ENCODE data around the gene AMY2A. TPM values are rescaled to one million over a fixed set of nuclear protein-coding genes. Genes with fewer than 3 reads are reported as not detected.
"Not testable (repeated sequence)": the region's sequence is repeated elsewhere in the genome, so short reads cannot be mapped to it uniquely, and the experiment has no call there.

The AMY2A gene
- total RNA-seq, 1 donor from 2014 or later, result not detected

DNA sequence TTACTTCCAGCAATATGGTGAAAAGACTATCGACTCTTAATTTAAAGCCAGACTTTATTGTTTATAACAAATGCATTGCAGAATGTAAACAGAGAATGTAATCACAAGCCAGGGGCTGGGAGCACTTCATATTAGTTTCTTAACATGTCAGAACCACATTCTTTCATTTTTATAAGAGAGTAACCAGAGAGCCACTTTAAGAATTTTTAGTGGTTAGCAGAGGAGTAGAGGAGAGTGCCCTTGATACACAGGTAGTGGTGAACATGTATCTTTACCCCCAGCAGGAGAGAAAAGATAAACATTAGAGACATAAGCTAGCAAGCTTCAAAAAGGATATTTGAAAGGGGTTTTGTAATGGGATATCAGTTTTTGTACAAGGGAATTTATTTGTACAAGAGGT is 34.8 kb upstream of the AMY2A start:
- no peaks in the 10 kb centered on the region for H3K79me2 ChIP-seq (ENCODE audit: insufficient read depth, low read length)
- no peak overlapping the region for H3K9ac ChIP-seq (ENCODE audit: low read length)
- Mint-ChIP-seq H3K4me3 (ENCODE audit: unreplicated experiment) (no peak overlapping the region), H3K27me3 (ENCODE audit: low read depth, unreplicated experiment) (no peaks in the 10 kb centered on the region), H3K4me1 (ENCODE audit: low read depth, unreplicated experiment) (no peaks in the 10 kb centered on the region), H3K36me3 (ENCODE audit: low read depth, unreplicated experiment) (no peaks in the 10 kb centered on the region), H3K27ac (ENCODE audit: unreplicated experiment) (no peak overlapping the region), H3K9me3 (ENCODE audit: unreplicated experiment) (no peaks in the 10 kb centered on the region)
- H2AFZ ChIP-seq (ENCODE audit: low read depth, low read length), result no peak overlapping the region
- H3K4me3 ChIP-seq (ENCODE audit: insufficient read depth, low read depth, low read length), result no peak overlapping the region
- FAIRE-seq, result no peak
- no peaks in the 10 kb centered on the region for H3K36me3 ChIP-seq (ENCODE audit: insufficient read depth, low read length)
- DNase-seq (ENCODE audit: low read depth), result no peak
- H3K9me3 ChIP-seq (ENCODE audit: insufficient read depth, low read depth, low read length), result no peaks in the 10 kb centered on the region
- no peaks in the 10 kb centered on the region for H4K20me1 ChIP-seq (ENCODE audit: insufficient read depth, low read length)
- H3K27me3 ChIP-seq (ENCODE audit: insufficient read depth, low read length), result no peaks in the 10 kb centered on the region
- TF ChIP-seq, protein P1, sequence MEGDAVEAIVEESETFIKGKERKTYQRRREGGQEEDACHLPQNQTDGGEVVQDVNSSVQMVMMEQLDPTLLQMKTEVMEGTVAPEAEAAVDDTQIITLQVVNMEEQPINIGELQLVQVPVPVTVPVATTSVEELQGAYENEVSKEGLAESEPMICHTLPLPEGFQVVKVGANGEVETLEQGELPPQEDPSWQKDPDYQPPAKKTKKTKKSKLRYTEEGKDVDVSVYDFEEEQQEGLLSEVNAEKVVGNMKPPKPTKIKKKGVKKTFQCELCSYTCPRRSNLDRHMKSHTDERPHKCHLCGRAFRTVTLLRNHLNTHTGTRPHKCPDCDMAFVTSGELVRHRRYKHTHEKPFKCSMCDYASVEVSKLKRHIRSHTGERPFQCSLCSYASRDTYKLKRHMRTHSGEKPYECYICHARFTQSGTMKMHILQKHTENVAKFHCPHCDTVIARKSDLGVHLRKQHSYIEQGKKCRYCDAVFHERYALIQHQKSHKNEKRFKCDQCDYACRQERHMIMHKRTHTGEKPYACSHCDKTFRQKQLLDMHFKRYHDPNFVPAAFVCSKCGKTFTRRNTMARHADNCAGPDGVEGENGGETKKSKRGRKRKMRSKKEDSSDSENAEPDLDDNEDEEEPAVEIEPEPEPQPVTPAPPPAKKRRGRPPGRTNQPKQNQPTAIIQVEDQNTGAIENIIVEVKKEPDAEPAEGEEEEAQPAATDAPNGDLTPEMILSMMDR (IDR thresholded peaks at IDR 0.05; ENCODE audit: insufficient read depth, low read depth, low read length), result no peak
- TF ChIP-seq EZH2 (IDR thresholded peaks at IDR 0.05; ENCODE audit: insufficient read depth, low read length), result no peak
- H3K4me2 ChIP-seq (ENCODE audit: low read length), result no peak overlapping the region
- no peaks in the 10 kb centered on the region for H3K4me1 ChIP-seq (ENCODE audit: insufficient read depth, low read length)
- H3K27ac ChIP-seq (ENCODE audit: low read depth, low read length), result no peak overlapping the region

DNA sequence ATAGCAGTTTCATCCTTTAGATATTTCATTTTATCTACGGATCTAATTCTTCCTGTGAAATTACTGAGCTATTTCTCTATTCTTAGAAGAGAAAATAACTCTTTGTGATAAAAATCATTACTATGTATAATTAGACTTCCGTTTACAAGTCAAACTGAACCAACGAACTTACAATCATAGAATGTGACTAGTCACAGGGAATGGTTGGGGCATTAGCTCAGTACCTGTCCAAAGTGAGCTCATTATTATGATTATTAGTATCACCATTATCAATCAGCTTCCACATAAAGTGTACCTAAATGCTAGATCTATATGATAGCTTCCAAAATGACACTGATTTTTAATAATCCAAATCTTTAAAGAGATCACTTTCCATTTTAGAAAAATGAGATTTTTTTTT is 33.3 kb upstream of the AMY2A start:
- no peaks in the 10 kb centered on the region for H3K27me3 Mint-ChIP-seq (ENCODE audit: low read depth, unreplicated experiment)
- no peak overlapping the region for H3K4me2 ChIP-seq (ENCODE audit: low read length)
- no peak for FAIRE-seq
- H3K36me3 ChIP-seq (ENCODE audit: insufficient read depth, low read length), result no peaks in the 10 kb centered on the region
- H3K9me3 ChIP-seq (ENCODE audit: insufficient read depth, low read depth, low read length), result no peaks in the 10 kb centered on the region
- H3K27me3 ChIP-seq (ENCODE audit: insufficient read depth, low read length), result no peaks in the 10 kb centered on the region
- no peak for TF ChIP-seq EZH2 (IDR thresholded peaks at IDR 0.05; ENCODE audit: insufficient read depth, low read length)
- TF ChIP-seq, protein P1 (IDR thresholded peaks at IDR 0.05; ENCODE audit: insufficient read depth, low read depth, low read length), result no peak
- no peaks in the 10 kb centered on the region for H3K79me2 ChIP-seq (ENCODE audit: insufficient read depth, low read length)
- no peak overlapping the region for H2AFZ ChIP-seq (ENCODE audit: low read depth, low read length)
- peaks cover 3% of the 10 kb centered on the region for H3K9me3 Mint-ChIP-seq (ENCODE audit: unreplicated experiment)
- H3K4me3 ChIP-seq (ENCODE audit: insufficient read depth, low read depth, low read length), result no peak overlapping the region
- no peaks in the 10 kb centered on the region for H4K20me1 ChIP-seq (ENCODE audit: insufficient read depth, low read length)
- H3K27ac Mint-ChIP-seq (ENCODE audit: unreplicated experiment), result no peak overlapping the region
- no peak overlapping the region for H3K27ac ChIP-seq (ENCODE audit: low read depth, low read length)
- H3K9ac ChIP-seq (ENCODE audit: low read length), result no peak overlapping the region
- H3K36me3 Mint-ChIP-seq (ENCODE audit: low read depth, unreplicated experiment), result no peaks in the 10 kb centered on the region
- DNase-seq (ENCODE audit: low read depth), result no peak
- no peak overlapping the region for H3K4me3 Mint-ChIP-seq (ENCODE audit: unreplicated experiment)
- H3K4me1 ChIP-seq (ENCODE audit: insufficient read depth, low read length), result no peaks in the 10 kb centered on the region
- no peaks in the 10 kb centered on the region for H3K4me1 Mint-ChIP-seq (ENCODE audit: low read depth, unreplicated experiment)

DNA sequence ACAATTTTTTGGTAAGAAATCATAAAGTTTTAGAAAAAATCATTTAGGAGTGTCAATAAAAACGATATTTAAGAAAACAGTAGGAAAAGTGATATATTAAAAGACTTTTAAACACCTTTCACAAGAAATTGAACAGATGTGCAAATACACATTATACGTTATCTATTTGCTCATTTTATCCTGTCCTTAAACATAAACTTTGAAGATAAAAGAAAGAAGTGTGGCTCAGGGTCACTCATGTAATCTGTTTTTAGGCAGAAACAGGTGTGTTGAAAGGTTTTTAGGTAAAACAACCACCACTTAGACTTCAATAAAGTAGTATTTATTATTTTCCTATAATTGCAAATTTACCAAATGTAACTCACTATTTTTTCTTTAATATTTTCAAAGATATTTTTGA is 32.7 kb upstream of the AMY2A start:
- Mint-ChIP-seq H3K4me1 (ENCODE audit: low read depth, unreplicated experiment) (no peaks in the 10 kb centered on the region), H3K4me3 (ENCODE audit: unreplicated experiment) (no peak overlapping the region), H3K27me3 (ENCODE audit: low read depth, unreplicated experiment) (no peaks in the 10 kb centered on the region), H3K27ac (ENCODE audit: unreplicated experiment) (no peak overlapping the region), H3K36me3 (ENCODE audit: low read depth, unreplicated experiment) (peaks cover under 1% of the 10 kb centered on the region), H3K9me3 (ENCODE audit: unreplicated experiment) (peaks cover 6% of the 10 kb centered on the region)
- Histone ChIP-seq H3K79me2 (ENCODE audit: insufficient read depth, low read length) (no peaks in the 10 kb centered on the region), H2AFZ (ENCODE audit: low read depth, low read length) (no peak overlapping the region), H3K9me3 (ENCODE audit: insufficient read depth, low read depth, low read length) (no peaks in the 10 kb centered on the region), H3K27me3 (ENCODE audit: insufficient read depth, low read length) (no peaks in the 10 kb centered on the region), H3K27ac (ENCODE audit: low read depth, low read length) (no peak overlapping the region), H3K9ac (ENCODE audit: low read length) (no peak overlapping the region), H3K36me3 (ENCODE audit: insufficient read depth, low read length) (no peaks in the 10 kb centered on the region), H3K4me2 (ENCODE audit: low read length) (no peak overlapping the region), H3K4me1 (ENCODE audit: insufficient read depth, low read length) (no peaks in the 10 kb centered on the region), H3K4me3 (ENCODE audit: insufficient read depth, low read depth, low read length) (no peak overlapping the region), H4K20me1 (ENCODE audit: insufficient read depth, low read length) (no peaks in the 10 kb centered on the region)
- FAIRE-seq (no peak), DNase-seq (ENCODE audit: low read depth) (no peak)
- TF ChIP-seq, protein P1 (IDR thresholded peaks at IDR 0.05; ENCODE audit: insufficient read depth, low read depth, low read length), result no peak
- TF ChIP-seq EZH2 (IDR thresholded peaks at IDR 0.05; ENCODE audit: insufficient read depth, low read length), result no peak

DNA sequence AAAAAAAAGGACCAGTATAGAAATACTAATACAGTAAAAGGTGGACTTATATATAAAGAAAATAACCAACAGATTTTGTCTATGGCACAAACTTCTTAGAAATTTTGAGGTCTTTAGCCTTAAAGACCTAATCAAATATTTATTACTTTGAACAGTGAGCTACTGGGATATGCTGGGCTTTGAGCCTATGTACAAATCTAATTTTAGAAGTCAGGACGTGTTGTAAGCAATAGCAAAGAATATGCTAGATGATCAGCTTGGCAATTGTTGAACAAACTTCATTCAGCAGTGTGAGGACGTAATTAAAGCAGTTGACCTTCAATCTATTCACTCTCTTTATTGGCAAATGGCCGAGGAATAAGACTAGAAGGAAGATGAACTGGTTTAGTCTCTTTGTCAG is 14.5 kb upstream of the AMY2A start:
- FAIRE-seq, result peak; percentile 86
- not testable (repeated sequence) for H3K4me2 ChIP-seq (ENCODE audit: low read length); H4K20me1 ChIP-seq (ENCODE audit: insufficient read depth, low read length); H3K9me3 ChIP-seq (ENCODE audit: insufficient read depth, low read depth, low read length); DNase-seq (ENCODE audit: low read depth); H3K27ac ChIP-seq (ENCODE audit: low read depth, low read length); H3K27ac Mint-ChIP-seq (ENCODE audit: unreplicated experiment); H3K9ac ChIP-seq (ENCODE audit: low read length); H3K4me1 Mint-ChIP-seq (ENCODE audit: low read depth, unreplicated experiment); H3K27me3 Mint-ChIP-seq (ENCODE audit: low read depth, unreplicated experiment); H3K36me3 Mint-ChIP-seq (ENCODE audit: low read depth, unreplicated experiment); H3K9me3 Mint-ChIP-seq (ENCODE audit: unreplicated experiment); H3K79me2 ChIP-seq (ENCODE audit: insufficient read depth, low read length); H3K4me3 Mint-ChIP-seq (ENCODE audit: unreplicated experiment); H2AFZ ChIP-seq (ENCODE audit: low read depth, low read length); H3K27me3 ChIP-seq (ENCODE audit: insufficient read depth, low read length); H3K4me3 ChIP-seq (ENCODE audit: insufficient read depth, low read depth, low read length); H3K36me3 ChIP-seq (ENCODE audit: insufficient read depth, low read length); H3K4me1 ChIP-seq (ENCODE audit: insufficient read depth, low read length)

Measured in astrocyte (in vitro differentiated cells and primary cell).